Measurements from ENCODE around the gene CGB2.

DNA sequence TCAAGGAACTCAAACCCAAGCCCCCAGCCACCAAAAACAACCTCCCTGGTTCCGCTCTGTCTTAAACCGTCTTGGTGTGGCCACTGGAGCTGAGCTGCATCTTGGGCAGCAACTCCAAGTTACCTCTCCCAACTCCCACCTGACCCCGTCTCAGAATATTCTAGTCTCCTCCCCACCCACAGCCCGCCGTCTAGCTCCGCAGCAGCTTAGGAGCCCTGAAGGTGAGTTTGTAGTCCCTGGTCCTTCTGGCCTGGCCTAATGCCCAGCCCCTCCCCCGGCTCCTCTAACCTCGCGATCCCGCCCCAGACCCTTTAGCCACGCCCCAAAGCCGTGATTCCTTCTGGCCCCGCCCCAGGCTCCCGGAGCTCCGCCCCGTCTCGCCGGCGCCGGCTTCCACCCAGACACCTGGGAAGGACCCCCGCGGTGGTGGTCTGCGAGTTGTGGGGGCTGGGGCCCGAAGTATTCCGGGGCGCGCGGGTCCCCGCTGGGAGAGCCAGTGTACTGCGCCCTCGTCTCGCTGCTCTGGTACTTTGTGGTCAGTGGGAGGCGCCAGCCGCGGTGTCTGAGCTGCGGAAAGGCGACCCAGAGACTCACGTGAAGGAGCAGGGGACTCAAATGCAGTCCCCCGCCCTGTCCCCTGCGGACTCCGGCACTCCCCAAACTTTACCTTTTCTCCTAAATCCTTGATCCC, 12.3 kb upstream of the CGB2 start:
- TF ChIP-seq, protein P1, sequence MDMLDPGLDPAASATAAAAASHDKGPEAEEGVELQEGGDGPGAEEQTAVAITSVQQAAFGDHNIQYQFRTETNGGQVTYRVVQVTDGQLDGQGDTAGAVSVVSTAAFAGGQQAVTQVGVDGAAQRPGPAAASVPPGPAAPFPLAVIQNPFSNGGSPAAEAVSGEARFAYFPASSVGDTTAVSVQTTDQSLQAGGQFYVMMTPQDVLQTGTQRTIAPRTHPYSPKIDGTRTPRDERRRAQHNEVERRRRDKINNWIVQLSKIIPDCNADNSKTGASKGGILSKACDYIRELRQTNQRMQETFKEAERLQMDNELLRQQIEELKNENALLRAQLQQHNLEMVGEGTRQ (IDR thresholded peaks at IDR 0.05; ENCODE audit: low read depth, low read length), result no peak
- TF ChIP-seq, protein P2, sequence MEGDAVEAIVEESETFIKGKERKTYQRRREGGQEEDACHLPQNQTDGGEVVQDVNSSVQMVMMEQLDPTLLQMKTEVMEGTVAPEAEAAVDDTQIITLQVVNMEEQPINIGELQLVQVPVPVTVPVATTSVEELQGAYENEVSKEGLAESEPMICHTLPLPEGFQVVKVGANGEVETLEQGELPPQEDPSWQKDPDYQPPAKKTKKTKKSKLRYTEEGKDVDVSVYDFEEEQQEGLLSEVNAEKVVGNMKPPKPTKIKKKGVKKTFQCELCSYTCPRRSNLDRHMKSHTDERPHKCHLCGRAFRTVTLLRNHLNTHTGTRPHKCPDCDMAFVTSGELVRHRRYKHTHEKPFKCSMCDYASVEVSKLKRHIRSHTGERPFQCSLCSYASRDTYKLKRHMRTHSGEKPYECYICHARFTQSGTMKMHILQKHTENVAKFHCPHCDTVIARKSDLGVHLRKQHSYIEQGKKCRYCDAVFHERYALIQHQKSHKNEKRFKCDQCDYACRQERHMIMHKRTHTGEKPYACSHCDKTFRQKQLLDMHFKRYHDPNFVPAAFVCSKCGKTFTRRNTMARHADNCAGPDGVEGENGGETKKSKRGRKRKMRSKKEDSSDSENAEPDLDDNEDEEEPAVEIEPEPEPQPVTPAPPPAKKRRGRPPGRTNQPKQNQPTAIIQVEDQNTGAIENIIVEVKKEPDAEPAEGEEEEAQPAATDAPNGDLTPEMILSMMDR (conservative IDR thresholded peaks at IDR 0.05; ENCODE audit: low read depth, low read length), result peak; percentile 27
- TF ChIP-seq, protein P3, sequence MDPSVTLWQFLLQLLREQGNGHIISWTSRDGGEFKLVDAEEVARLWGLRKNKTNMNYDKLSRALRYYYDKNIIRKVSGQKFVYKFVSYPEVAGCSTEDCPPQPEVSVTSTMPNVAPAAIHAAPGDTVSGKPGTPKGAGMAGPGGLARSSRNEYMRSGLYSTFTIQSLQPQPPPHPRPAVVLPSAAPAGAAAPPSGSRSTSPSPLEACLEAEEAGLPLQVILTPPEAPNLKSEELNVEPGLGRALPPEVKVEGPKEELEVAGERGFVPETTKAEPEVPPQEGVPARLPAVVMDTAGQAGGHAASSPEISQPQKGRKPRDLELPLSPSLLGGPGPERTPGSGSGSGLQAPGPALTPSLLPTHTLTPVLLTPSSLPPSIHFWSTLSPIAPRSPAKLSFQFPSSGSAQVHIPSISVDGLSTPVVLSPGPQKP (IDR thresholded peaks at IDR 0.05; ENCODE audit: borderline replicate concordance, low read depth, low read length), result no peak
- TF ChIP-seq RAD21 (IDR thresholded peaks at IDR 0.05; ENCODE audit: low read length), result no peak
- TF ChIP-seq RCOR1 (IDR thresholded peaks at IDR 0.05; ENCODE audit: insufficient replicate concordance, low read length), result no peak
- TF ChIP-seq POLR2A (IDR thresholded peaks at IDR 0.05; ENCODE audit: low read depth, low read length), result no peak
- no peak for TF ChIP-seq MXI1 (IDR thresholded peaks at IDR 0.05; ENCODE audit: borderline replicate concordance, low read depth, low read length)
- TF ChIP-seq CEBPB (IDR thresholded peaks at IDR 0.05; ENCODE audit: low read depth, low read length), result no peak
- TF ChIP-seq SMC3 (IDR thresholded peaks at IDR 0.05; ENCODE audit: low read depth, low read length), result no peak
- no peak for TF ChIP-seq RFX5 (IDR thresholded peaks at IDR 0.05; ENCODE audit: low read depth, low read length)
- no peak for TF ChIP-seq FOS (IDR thresholded peaks at IDR 0.05; ENCODE audit: low read depth, low read length)

All from IMR-90 (cell line).